SJCRH30 (cell line): ENCODE data around the gene TLX2. TPM values are rescaled to one million over a fixed set of nuclear protein-coding genes. Genes with fewer than 3 reads are reported as not detected.
A peak's percentile ranks its signal among the peaks of the same experiment; 100 is the strongest.

Source experiments
- DNase-seq, 2 experiments: peaks; one replicate each; pipeline ENCODE4 v3.0.0-alpha.2; 2015 to 2020
- H3K27ac ChIP-seq: fragments of 250-450 bp; sonication (Bioruptor Pico); 2 replicates; pipeline ENCODE4 v1.5.1; 2020; ENCODE audit warnings: mild to moderate bottlenecking, moderate library complexity
- H3K27me3 ChIP-seq: fragments of 250-450 bp; sonication (Bioruptor Pico); 2 replicates; pipeline ENCODE4 v1.5.1; 2020; ENCODE audit warnings: mild to moderate bottlenecking, moderate library complexity
- H3K36me3 ChIP-seq: fragments of 250-450 bp; sonication (Bioruptor Pico); 2 replicates; pipeline ENCODE4 v1.5.1; 2020; ENCODE audit warnings: mild to moderate bottlenecking, moderate library complexity
- H3K4me1 ChIP-seq: fragments of 250-450 bp; sonication (Bioruptor Pico); 2 replicates; pipeline ENCODE4 v1.5.1; 2020; ENCODE audit warnings: mild to moderate bottlenecking, moderate library complexity
- H3K4me3 ChIP-seq: fragments of 250-450 bp; sonication (Bioruptor Pico); 2 replicates; pipeline ENCODE4 v1.5.1; 2020; ENCODE audit warnings: mild to moderate bottlenecking, moderate library complexity
- H3K9me3 ChIP-seq: fragments of 250-450 bp; sonication (Bioruptor Pico); replicated peaks from 2 replicates; pipeline ENCODE4 v1.5.1; 2020; ENCODE audit warnings: mild to moderate bottlenecking, moderate library complexity
- total RNA-seq: library from RNA; depleted of rRNA; stranded (reverse); fragments of >200 nt; shearing (Covaris generic); gene quantifications from 2 replicates; pipeline ENCODE4 v1.2.3, GENCODE V29; 2014

Gene TLX2
- total RNA-seq, 1 experiment from 2014 or later: not detected

- H3K27ac ChIP-seq: peak overlapping the region; percentile 78
- H3K36me3 ChIP-seq: no peaks in the 10 kb centered on the region
- no peaks in the 10 kb centered on the region for H3K27me3 ChIP-seq
- H3K4me1 ChIP-seq: no peaks in the 10 kb centered on the region
- H3K9me3 ChIP-seq: no peaks in the 10 kb centered on the region
- peak overlapping the region; percentile 64 for H3K4me3 ChIP-seq
- DNase-seq: no peak
These were observed 12.0 kb upstream of the TLX2 start for GRCh38 chr2:74502147-74502719.

DNA sequence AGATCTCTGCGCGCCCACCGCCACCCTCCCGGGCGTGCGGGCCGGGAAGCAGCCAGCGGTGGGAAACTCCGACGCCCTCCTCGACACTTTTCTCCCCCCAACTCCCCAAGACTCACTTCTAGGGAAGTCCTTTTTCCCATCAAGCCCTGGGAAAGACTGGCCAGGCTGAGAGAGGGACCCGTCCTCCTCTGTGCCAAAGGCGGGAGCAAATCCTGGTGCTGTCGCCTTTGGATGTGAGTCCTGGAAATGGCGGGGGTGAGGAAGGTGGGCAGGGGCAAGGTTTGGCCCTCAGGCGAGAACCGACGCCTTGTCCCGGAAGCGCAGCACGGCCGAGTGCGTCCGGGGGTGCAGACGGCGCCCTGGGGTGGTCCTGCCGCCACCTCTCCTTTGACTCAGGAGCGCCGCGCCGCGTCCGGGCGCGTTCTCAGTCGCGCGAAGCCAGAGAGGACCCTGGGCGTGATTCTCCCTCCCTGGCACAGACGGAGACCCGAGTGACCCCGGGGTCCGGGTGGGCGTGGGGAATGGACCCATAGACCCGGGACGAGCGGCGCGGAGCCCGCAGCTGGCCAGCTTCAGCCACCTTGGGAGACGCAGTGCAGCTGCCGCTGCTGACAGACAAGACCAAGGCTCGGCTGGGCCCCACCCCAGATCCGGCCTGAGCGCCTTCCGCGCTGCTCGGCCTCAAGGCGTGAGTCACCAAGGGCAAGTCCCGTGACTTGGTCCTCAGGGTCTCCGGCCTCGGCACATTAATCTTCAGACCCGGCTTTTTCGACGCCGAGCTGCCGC lies 11.3 kb upstream of the TLX2 start:
- H3K9me3 ChIP-seq: no peaks in the 10 kb centered on the region
- H3K27ac ChIP-seq: peak overlapping the region; percentile 78
- H3K27me3 ChIP-seq: no peaks in the 10 kb centered on the region
- peak; percentile 84 to 87 for DNase-seq
- H3K4me3 ChIP-seq: peak overlapping the region; percentile 64
- H3K36me3 ChIP-seq: no peaks in the 10 kb centered on the region
- no peaks in the 10 kb centered on the region for H3K4me1 ChIP-seq

DNA sequence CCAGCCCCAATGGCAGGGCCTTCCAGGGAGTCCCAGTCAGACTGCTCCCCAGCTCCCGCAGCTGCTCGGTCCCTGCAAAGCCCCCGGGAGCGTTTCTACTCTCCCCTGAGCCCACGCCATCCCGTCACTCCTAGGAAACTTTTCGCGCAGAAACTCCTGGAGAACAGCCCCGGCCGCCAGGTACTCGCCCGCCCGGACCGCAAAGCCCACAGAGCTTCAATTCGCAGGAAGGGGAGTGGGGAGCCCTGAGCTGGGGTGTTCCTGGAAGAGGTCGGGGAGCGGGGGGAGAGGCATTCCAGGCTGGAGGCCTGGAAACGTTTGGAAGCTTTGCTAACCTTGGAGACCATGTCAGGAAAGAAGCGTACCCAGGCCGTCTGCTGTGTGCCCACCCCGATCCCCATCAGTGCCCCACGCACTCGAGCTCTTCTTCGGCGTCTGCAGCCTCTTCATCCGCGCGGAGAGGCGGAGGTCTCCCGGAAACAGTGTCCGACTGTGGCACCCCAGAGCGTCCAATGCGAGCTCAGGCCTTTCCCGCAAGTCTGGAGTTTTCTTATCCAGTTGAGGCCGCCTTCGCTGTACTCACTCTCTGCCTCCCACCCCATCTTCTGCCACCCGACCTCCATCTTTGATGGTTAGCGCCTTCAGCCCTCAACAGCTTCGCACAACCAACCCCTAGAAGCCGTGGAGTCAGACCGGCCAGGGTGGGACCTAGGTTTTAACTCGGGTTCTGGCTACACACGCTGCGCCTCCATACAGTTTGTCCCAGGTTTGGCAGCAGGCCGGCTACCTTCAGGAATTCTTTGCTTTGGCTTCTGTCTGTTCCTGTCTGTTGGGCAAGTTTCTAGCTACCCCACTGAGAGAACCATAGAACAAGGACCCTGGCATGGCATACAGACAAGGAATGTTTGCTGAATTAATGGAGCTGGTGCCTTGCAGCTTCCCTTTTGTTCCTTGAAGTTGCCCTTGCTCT lies 10.5 kb upstream of the TLX2 start:
- peak overlapping the region; percentile 78 for H3K27ac ChIP-seq
- H3K4me3 ChIP-seq: peak overlapping the region; percentile 64
- DNase-seq: no peak
- H3K27me3 ChIP-seq: no peaks in the 10 kb centered on the region
- no peaks in the 10 kb centered on the region for H3K9me3 ChIP-seq
- H3K4me1 ChIP-seq: peaks cover 8% of the 10 kb centered on the region; the same call in 1 of the 2 replicates
- H3K36me3 ChIP-seq: no peaks in the 10 kb centered on the region

DNA sequence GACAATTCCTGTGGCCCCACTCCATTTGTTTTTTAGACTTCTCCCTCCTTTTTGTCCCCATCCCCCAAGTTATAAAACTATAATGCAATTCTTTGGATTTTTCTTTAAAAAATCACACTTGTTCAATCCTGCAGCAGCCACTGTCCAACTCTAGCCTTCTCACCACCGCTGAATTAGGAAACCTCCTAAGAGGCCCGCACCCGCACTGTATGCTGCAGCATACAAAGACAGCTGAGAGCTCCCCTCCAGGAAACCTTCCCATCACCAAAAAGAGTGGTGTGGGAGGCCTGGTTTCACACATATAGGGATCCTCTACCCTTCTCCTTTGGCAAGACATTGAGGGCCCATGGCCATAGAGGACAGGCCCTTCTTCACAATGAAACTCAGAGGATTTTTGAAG lies 9.7 kb upstream of the TLX2 start:
- DNase-seq: no peak
- H3K27me3 ChIP-seq: no peaks in the 10 kb centered on the region
- no peak overlapping the region for H3K4me3 ChIP-seq

DNA sequence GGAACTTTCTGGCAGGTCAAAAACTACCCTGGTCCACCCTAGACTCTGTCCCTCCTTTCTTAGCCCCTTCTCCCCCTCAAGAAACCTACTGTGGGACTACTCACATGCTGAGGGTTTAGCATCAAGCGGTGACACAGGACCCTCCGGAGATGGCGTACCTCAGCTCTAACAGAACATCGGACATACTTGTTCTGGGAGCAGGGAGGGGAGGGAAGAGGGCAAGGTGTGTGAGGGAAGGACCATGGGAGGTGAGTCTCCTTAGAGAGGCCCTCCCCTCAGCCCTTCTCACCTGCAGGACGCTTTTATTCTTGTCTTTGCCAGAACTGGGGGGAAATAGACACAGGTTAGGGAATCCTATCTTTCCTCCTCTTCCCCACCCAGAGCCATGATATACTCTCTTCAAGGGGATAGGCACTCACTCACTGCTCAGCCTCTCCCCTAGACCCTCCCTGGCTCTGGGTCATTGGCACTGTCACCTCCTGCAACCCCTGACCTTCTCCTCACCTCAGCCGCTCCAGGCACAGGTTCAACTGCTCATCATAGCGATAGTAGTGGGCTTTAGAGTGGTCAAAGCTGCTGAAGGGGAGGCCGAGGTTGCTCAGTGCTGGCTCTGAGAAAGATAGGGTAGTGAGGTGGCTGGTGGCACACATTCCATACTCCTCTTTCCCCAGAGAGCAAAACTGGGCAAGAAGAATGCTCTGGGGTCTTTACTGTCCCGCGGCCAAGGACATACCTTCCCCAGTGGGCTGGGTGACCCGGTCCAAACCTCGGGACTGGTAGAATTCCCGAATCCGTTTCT lies 8.6 kb upstream of the TLX2 start:
- H3K27ac ChIP-seq: no peak overlapping the region
- H3K4me1 ChIP-seq: peaks cover 8% of the 10 kb centered on the region; the same call in 1 of the 2 replicates
- no peak overlapping the region for H3K4me3 ChIP-seq
- DNase-seq: no peak
- H3K36me3 ChIP-seq: no peaks in the 10 kb centered on the region
- no peaks in the 10 kb centered on the region for H3K27me3 ChIP-seq
- no peaks in the 10 kb centered on the region for H3K9me3 ChIP-seq

More for the DNA sequence above, 9.7 kb upstream of the TLX2 start:
- Histone ChIP-seq H3K36me3 (no peaks in the 10 kb centered on the region), H3K27ac (no peak overlapping the region), H3K4me1 (peaks cover 8% of the 10 kb centered on the region; the same call in 1 of the 2 replicates), H3K9me3 (no peaks in the 10 kb centered on the region)

DNA sequence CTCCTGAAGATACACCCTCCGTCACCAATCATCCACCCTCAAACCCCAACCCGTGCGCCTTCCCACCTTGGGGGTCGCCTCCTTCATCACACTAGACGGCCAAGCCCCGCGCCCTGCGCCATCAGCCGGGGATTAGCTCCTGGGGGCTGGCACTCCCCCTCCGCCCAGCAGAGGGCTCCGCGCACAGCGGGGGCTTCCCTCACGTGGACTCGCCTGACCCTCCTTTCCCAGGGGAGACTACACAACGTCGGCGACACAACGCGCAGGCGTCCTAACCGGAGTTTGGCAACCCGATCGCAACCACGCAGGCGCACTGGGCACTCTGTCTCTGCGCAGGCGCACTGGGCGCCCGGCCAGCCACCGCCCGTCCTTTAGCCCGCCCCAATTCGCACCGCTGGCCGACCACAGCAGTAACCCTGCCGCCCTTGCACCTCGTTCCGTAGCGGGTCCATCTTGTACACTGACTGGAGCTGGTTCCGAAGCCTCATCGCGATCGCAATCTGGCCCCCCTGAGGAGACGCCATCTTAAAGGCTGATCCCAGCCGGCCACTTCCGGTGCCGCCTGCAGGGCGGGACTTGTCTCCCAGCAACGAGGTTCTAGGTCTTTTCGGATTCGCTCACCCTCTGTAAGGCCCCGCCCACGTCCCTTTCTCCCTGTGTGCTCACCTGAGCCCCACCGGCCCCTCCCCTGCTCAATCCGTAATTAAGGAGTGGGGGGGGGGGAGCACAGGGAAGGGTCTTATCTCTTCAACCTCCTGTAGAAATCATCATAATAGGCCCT lies 6.9 kb upstream of the TLX2 start, which contains the start of gene PCGF1:
TSS of gene PCGF1 (minus strand) at position 551 of the 781 bp plus-strand sequence. CDS start at position 524, 27 bp downstream.
- H3K27ac ChIP-seq: peak within 1 kb of the TSS; percentile 95
- H3K9me3 ChIP-seq: no peaks in the 10 kb centered on the region
- H3K4me3 ChIP-seq: peak within 1 kb of the TSS; percentile 89
- peak; percentile 99 for DNase-seq
- H3K36me3 ChIP-seq: no peaks in the 10 kb centered on the region
- H3K27me3 ChIP-seq: no peaks in the 10 kb centered on the region
- H3K4me1 ChIP-seq: peaks cover 8% of the 10 kb centered on the region; the same call in 1 of the 2 replicates

GRCh38 chr2:74507926-74508520 lies 6.2 kb upstream of the TLX2 start:
- H3K4me1 ChIP-seq: peaks cover 8% of the 10 kb centered on the region; the same call in 1 of the 2 replicates
- H3K4me3 ChIP-seq: peak overlapping the region; percentile 89
- no peaks in the 10 kb centered on the region for H3K36me3 ChIP-seq
- H3K27ac ChIP-seq: peak overlapping the region; percentile 95
- H3K9me3 ChIP-seq: no peaks in the 10 kb centered on the region
- H3K27me3 ChIP-seq: no peaks in the 10 kb centered on the region
- DNase-seq: peak; percentile 55 to 58

- Histone ChIP-seq H3K4me3 (no peak overlapping the region), H3K27me3 (no peaks in the 10 kb centered on the region), H3K36me3 (no peaks in the 10 kb centered on the region), H3K4me1 (peaks cover 8% of the 10 kb centered on the region; the same call in 1 of the 2 replicates), H3K9me3 (no peaks in the 10 kb centered on the region), H3K27ac (no peak overlapping the region)
- DNase-seq: no peak
These were observed 4.0 kb upstream of the TLX2 start for GRCh38 chr2:74510272-74510671.

DNA sequence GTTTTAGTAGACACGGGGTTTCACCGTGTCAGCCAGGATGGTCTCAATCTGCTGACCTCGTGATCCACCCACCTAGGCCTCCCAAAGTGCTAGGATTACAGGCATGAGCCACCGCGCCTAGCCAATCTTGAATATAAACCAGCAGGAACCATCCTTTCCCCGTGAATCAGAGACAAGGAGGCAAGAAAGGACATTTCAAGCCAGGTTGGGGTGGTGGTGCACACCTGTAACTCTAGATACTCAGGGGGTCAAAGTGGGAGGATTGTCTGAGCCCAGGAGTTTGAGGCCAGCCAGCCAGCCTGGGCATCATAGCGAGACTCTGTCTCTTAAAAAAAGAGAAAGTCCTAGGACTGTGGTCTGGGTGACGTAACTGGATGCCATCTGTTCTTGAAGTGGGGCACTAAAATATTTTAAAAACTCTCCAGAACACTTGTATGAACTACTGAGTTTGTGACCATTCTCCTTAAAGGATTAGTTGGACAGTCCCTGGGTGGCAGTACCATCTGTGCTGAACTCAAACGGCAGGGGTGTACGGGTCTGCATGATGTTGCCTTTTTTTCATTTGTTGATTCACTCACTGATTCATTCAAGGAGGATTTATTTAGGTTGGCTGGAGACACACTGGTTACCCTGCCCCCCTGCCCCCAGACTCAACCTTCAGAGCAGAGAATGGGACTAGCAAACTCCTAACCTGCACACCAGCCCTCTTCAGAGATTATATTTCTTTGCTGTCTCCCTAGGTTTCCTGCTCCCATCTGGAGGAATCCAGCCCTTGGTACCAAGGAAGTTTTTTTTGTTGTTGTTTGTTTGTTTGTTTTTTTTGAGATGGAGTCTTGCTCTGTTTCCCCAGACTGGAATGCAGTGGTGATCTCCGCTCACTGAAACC lies 2.9 kb upstream of the TLX2 start:
- Histone ChIP-seq H3K36me3 (no peaks in the 10 kb centered on the region), H3K27me3 (no peaks in the 10 kb centered on the region)
- DNase-seq: peak in 1 of 2 experiments; percentile 38

GRCh38 chr2:74512744-74513604 lies 1.3 kb upstream of the TLX2 start:
- H3K9me3 ChIP-seq: no peaks in the 10 kb centered on the region
- H3K4me3 ChIP-seq: no peak overlapping the region
- peaks cover 8% of the 10 kb centered on the region; the same call in 1 of the 2 replicates for H3K4me1 ChIP-seq
- H3K27ac ChIP-seq: no peak overlapping the region
- no peaks in the 10 kb centered on the region for H3K27me3 ChIP-seq
- DNase-seq: no peak
- no peaks in the 10 kb centered on the region for H3K36me3 ChIP-seq

More for the DNA sequence above, 2.9 kb upstream of the TLX2 start:
- no peak overlapping the region for H3K4me3 ChIP-seq
- peaks cover 8% of the 10 kb centered on the region; the same call in 1 of the 2 replicates for H3K4me1 ChIP-seq
- no peak overlapping the region for H3K27ac ChIP-seq
- H3K9me3 ChIP-seq: no peaks in the 10 kb centered on the region

GRCh38 chr2:74513605-74514367 lies 464 bp upstream of the TLX2 start:
- no peak for DNase-seq
- H3K4me1 ChIP-seq: peaks cover under 1% of the 10 kb centered on the region; the same call in 1 of the 2 replicates
- H3K9me3 ChIP-seq: no peaks in the 10 kb centered on the region
- no peaks in the 10 kb centered on the region for H3K27me3 ChIP-seq
- H3K36me3 ChIP-seq: no peaks in the 10 kb centered on the region
- H3K4me3 ChIP-seq: no peak overlapping the region
- no peak overlapping the region for H3K27ac ChIP-seq
